Measurements from ENCODE around the gene KRTAP12-4. TPM values are rescaled to one million over a fixed set of nuclear protein-coding genes. Genes with fewer than 3 reads are reported as not detected.
A peak's percentile ranks its signal among the peaks of the same experiment; 100 is the strongest.
"Not testable (repeated sequence)": the region's sequence is repeated elsewhere in the genome, so short reads cannot be mapped to it uniquely, and the experiment has no call there.

Gene KRTAP12-4
- not detected in 2 replicates for total RNA-seq
- not detected for polyA plus RNA-seq (2012)

- no peak for DNase-seq (ENCODE audit: low read depth)
Observed at GRCh38 chr21:44654576-44655175, at the start of gene KRTAP12-4. KRTAP12-4 (minus strand) TSS chr21:44654659; CDS start chr21:44654614, 45 bp downstream.

DNA sequence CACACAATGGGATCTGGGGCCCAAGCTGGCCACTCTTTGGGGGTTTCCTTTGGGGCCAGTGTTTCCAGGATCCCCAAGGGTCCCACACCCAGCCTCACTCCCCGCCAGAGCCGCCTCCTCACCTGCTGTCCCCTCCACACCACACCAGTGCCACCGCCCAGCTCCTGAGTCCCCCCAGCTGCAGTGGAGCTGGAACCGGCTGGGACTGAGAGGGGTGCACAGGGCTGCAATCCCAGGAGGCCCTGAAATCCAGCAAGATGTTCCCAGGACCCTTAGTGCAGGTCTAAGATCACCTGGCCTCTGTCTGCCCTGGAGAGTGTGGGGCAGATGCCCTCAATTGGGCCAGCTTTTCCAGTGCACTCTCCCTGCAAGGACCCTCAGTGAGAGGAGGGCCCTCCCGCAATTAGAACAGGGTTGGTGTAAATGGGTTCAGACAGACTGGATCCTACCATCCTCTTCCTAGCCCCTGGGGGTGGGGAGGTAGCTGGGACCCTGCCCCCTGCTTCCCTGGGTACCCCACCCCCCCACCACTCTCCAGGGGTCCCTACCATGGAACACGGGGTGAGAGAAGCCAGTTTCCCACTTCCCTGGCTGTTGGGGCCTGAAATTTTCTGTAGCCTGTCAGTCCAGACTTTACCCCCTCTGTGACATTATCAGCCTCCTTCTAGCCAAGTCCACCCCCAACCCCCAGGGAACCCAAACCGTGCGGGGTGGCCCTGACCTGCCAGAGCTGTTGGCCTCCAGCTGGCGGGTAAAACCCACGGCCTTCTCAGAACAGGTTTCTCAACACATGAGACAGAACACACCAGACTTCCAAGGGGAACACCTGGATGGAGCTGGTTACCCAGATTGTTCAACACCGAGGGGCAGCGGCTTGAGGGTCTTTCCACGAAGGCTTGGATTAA, 49.5 kb upstream of the KRTAP12-4 start:
- DNase-seq (ENCODE audit: low read depth), result no peak

- DNase-seq (ENCODE audit: low read depth), result no peak
Observed at GRCh38 chr21:44702973-44703730, 48.7 kb upstream of the KRTAP12-4 start.

GRCh38 chr21:44702111-44702972, 47.9 kb upstream of the KRTAP12-4 start:
- no peak for DNase-seq (ENCODE audit: low read depth)

DNA sequence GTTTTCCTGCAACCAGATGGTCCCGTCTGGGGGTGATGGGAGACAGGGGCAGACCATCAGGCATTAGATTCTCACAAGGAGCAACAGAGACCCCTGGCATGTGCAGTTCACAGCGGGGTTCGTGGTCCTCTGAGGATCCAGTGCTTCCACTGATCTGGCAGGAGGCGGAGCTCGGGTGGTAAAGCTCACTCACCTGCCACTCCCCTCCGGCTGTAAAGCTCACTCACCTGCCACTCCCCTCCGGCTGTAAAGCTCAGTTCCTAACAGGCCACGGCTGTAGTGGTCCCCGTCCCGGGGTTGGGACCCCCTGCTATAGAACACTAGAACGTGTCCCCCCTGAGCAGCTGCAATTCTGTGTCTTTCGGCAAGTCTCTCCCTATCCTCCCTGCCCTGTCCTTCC, 47.1 kb upstream of the KRTAP12-4 start:
- DNase-seq (ENCODE audit: low read depth), result no peak

GRCh38 chr21:44701023-44701400, 46.6 kb upstream of the KRTAP12-4 start:
- no peak for DNase-seq (ENCODE audit: low read depth)

DNA sequence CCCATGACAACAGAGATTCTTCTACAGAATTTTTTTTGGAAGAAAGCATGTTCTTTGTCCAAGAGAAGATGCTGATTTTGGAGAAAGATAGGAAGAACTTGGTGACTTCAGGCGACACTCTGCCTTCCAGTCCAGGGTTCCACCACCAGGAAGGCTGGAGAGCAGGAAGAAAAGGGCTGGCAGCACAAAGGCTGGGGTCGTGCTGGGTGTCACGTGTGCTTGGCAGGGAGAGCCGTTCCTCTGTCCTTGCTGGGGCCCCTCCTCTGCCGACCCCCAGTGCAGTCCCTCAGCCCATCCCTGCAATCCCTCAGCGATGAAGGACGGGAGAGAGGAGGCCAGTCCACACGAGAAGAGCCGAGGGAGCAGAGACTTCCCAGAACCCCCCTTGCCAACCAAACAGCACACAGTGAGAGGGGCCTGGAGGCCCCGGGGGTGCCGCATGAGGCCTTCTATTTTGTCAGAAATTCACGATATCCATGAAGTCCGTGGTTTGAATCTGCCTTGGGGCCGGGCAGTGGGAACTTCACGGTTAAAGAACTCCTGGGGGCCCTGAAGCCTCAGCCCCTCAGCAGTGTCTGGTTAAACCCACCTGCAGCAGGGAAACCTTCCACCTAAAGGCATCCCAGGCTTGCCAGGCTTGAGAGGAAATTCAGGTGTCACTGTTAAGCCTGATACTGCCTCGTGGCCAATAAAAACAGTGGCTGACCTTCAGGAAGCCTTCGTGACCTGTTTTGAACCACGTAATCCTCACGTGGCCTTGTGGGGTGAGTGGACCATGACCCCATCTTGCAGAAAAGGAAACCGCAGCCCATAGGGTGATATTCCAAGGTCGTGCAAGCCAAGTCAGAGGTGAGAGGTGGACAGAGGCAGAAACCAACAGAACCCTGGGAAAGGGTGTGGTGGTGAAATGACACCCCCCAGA, 45.9 kb upstream of the KRTAP12-4 start:
- no peak for DNase-seq (ENCODE audit: low read depth)

DNA sequence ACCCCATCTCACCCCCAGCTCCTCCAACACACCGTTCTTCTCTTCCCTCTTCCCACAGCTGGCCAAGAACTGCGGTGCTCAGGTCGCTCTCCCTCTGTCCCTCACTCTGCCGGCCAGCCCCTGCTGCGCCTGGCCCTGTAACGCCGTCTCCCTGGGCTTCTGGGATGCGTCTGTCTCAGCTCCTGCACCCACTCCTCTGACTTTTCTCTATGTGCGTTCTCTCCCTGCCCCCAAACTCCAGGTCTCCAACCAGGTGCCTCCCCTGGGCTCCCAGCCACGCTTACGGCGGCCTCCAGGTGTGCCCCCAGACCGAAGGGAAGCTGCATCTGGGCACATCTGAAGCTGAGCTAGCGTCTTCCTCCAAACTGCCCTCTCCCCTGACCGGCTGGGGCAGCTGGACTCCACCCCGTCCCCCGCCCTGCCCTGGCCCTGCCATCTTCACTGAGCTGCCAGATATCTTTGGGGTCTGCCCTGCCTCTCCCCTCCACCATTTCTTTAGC, 45.1 kb upstream of the KRTAP12-4 start:
- DNase-seq (ENCODE audit: low read depth), result no peak

DNA sequence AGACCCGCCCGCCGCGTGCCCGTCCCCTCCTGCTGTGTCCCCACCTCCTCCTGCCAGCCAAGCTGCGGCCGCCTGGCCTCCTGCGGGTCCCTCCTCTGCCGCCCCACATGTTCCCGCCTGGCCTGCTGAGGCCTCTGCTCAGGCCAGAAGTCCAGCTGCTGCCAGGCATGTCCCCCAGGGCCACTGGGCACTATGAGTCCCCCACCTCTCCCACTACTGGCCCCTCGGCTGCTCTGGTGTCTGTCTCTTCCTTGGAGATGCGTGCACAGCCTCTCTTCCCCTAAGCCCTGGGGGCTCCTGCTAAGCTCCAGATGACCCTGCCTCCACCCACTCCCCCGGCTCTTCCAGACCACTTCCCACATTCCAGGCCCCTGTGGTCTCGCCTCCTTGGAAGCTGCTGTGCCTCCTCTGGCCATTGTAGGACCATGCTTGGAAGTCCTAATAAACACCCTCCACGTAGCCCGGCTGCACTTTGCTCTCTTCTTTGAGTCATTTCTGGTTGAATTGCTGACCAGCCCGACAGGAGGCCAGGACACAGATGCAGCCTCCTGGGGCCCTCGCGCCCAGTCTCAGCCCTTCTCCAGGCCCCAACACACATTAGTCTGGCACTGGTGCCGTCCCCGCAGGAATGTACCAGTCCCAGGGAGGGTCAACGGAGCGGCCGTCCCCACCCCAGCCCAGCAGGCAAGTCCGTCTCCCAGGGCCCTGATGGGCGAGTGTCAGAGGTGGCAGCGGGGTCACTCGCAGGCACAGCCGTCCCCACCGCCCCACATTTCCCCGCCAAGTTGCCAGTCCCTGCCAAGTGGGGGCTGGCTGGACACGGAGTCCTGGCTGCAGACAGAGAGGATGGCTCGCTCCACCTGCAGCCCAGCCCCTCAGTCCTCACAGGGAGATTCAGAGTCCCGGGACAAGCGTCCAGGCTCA, 43.6 kb upstream of the KRTAP12-4 start:
- DNase-seq (ENCODE audit: low read depth), result peak; percentile 74

- DNase-seq (ENCODE audit: low read depth), result not testable (repeated sequence)
Observed at GRCh38 chr21:44697172-44697810, 42.8 kb upstream of the KRTAP12-4 start, which contains the start of gene KRTAP10-12. KRTAP10-12 (plus strand) TSS chr21:44697172; CDS start chr21:44697202, 30 bp downstream.

DNA sequence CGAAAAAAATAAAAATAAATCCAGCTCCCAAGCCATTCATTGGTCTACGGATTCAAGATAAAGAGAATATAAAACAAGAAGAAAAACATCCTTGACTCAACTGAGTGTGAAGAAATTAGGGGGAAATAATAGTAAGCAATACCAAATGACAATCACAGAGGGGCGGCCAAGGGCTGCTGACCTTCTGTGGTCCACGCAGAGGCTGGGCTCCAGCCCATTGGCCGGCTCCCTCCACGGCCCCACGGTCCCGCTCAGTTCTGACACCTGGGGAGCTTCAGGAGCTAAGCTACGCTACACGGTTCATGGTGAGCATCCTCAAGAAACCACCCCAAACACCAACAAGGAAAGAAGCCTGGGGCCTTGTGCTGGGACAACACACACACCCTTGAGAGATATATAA, 42.1 kb upstream of the KRTAP12-4 start:
- DNase-seq (ENCODE audit: low read depth), result no peak

GRCh38 chr21:44695641-44696040, 41.2 kb upstream of the KRTAP12-4 start:
- no peak for DNase-seq (ENCODE audit: low read depth)

- DNase-seq (ENCODE audit: low read depth), result no peak
Observed at GRCh38 chr21:44695184-44695583, 40.7 kb upstream of the KRTAP12-4 start.

GRCh38 chr21:44694776-44695175, 40.3 kb upstream of the KRTAP12-4 start:
- no peak for DNase-seq (ENCODE audit: low read depth)

- no peak for DNase-seq (ENCODE audit: low read depth)
Observed at GRCh38 chr21:44692798-44693512, 38.5 kb upstream of the KRTAP12-4 start.

DNA sequence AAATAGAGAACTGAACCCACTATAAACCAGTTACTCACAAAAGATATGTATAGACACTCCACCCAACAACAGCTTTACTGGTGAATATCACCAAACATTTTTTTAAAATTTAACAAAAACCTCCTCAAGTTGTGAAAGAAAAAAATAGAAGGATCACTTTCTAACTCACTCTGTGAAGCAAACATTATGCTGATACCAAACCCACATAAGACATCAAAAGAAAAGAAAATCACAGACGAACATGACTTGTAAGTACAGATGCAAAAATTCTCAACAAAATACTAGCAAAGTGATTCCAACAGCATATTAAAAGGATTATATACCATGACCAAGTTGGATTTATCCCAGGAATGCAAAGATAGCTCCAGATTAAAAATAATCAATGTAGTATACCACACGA, 37.2 kb upstream of the KRTAP12-4 start:
- DNase-seq (ENCODE audit: low read depth), result no peak

- not testable (repeated sequence) for DNase-seq (ENCODE audit: low read depth)
Observed at GRCh38 chr21:44689740-44690139, 35.3 kb upstream of the KRTAP12-4 start.

Data from myocyte (in vitro differentiated cells).